ENCODE measurements around the gene GNPAT. TPM values are rescaled to one million over a fixed set of nuclear protein-coding genes. Genes with fewer than 3 reads are reported as not detected.

Gene GNPAT
- total and polyA plus RNA-seq, 4 donors = 14.7 to 32.0 (median 22.7) TPM

GRCh38 chr1:231241750-231242149 is 738 bp downstream of the GNPAT start:
- no peaks in the 10 kb centered on the region for H3K9me3 ChIP-seq (ENCODE audit: control insufficient read depth in 4 of 4, low read length in 3 of 4)
- peak; percentile 53 for DNase-seq (ENCODE audit: low spot score)
- no peaks in the 10 kb centered on the region for H3K27me3 ChIP-seq (ENCODE audit: control insufficient read depth in 4 of 4, insufficient read depth in 4 of 4, low read length in 3 of 4)
- TF ChIP-seq REST (IDR thresholded peaks at IDR 0.05) (no peak), EGR1 (IDR thresholded peaks at IDR 0.05; ENCODE audit: low read depth in 2 of 2) (no peak), YY1 (IDR thresholded peaks at IDR 0.05) (no peak), RAD21 (IDR thresholded peaks at IDR 0.05) (no peak), TAF1 (conservative IDR thresholded peaks at IDR 0.05) (no peak), FOXA1 (IDR thresholded peaks at IDR 0.05) (no peak), SP1 (IDR thresholded peaks at IDR 0.05) (no peak), FOXA2 (IDR thresholded peaks at IDR 0.05) (no peak), HNF4G (IDR thresholded peaks at IDR 0.05) (no peak), NR2F2 (IDR thresholded peaks at IDR 0.05) (no peak), RXRA (IDR thresholded peaks at IDR 0.05) (no peak)
- TF ChIP-seq, protein P1, sequence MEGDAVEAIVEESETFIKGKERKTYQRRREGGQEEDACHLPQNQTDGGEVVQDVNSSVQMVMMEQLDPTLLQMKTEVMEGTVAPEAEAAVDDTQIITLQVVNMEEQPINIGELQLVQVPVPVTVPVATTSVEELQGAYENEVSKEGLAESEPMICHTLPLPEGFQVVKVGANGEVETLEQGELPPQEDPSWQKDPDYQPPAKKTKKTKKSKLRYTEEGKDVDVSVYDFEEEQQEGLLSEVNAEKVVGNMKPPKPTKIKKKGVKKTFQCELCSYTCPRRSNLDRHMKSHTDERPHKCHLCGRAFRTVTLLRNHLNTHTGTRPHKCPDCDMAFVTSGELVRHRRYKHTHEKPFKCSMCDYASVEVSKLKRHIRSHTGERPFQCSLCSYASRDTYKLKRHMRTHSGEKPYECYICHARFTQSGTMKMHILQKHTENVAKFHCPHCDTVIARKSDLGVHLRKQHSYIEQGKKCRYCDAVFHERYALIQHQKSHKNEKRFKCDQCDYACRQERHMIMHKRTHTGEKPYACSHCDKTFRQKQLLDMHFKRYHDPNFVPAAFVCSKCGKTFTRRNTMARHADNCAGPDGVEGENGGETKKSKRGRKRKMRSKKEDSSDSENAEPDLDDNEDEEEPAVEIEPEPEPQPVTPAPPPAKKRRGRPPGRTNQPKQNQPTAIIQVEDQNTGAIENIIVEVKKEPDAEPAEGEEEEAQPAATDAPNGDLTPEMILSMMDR (IDR thresholded peaks at IDR 0.05; ENCODE audit: low read depth, low read length, missing input control) = no peak
- TF ChIP-seq, protein P2, sequence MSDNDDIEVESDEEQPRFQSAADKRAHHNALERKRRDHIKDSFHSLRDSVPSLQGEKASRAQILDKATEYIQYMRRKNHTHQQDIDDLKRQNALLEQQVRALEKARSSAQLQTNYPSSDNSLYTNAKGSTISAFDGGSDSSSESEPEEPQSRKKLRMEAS (IDR thresholded peaks at IDR 0.05) = no peak
- TF ChIP-seq, protein P3, sequence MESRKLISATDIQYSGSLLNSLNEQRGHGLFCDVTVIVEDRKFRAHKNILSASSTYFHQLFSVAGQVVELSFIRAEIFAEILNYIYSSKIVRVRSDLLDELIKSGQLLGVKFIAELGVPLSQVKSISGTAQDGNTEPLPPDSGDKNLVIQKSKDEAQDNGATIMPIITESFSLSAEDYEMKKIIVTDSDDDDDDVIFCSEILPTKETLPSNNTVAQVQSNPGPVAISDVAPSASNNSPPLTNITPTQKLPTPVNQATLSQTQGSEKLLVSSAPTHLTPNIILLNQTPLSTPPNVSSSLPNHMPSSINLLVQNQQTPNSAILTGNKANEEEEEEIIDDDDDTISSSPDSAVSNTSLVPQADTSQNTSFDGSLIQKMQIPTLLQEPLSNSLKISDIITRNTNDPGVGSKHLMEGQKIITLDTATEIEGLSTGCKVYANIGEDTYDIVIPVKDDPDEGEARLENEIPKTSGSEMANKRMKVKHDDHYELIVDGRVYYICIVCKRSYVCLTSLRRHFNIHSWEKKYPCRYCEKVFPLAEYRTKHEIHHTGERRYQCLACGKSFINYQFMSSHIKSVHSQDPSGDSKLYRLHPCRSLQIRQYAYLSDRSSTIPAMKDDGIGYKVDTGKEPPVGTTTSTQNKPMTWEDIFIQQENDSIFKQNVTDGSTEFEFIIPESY (IDR thresholded peaks at IDR 0.05) = no peak
- TF ChIP-seq, protein P4, sequence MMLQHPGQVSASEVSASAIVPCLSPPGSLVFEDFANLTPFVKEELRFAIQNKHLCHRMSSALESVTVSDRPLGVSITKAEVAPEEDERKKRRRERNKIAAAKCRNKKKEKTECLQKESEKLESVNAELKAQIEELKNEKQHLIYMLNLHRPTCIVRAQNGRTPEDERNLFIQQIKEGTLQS (IDR thresholded peaks at IDR 0.05) = no peak
- H3K36me3 ChIP-seq (ENCODE audit: control insufficient read depth in 4 of 4, insufficient read depth in 3 of 4, low read depth in 1 of 4, low read length in 3 of 4) = peaks cover 0 to 18% (median 2%) of the 10 kb centered on the region in 4 donors
- H3K9ac ChIP-seq (ENCODE audit: low read depth in 1 of 2, low read length in 2 of 2) = peak overlapping the region; percentile 93 to 97
- peak overlapping the region; percentile 57 to 96 (median 84) for H3K4me3 ChIP-seq (ENCODE audit: low read depth in 1 of 3, low read length in 3 of 3)
- under 1% methylated on average over 10 of the region's 10 CpGs for WGBS
- peaks cover 3 to 56% (median 49%) of the 10 kb centered on the region in 4 donors for H3K4me1 ChIP-seq (ENCODE audit: control insufficient read depth in 4 of 4, insufficient read depth in 4 of 4, low read length in 3 of 4)
- peak overlapping the region; percentile 67 to 73 for H3K27ac ChIP-seq (ENCODE audit: low read depth in 1 of 2, low read length in 2 of 2)
